ENCODE results near the gene GPR17. TPM values are rescaled to one million over a fixed set of nuclear protein-coding genes. Genes with fewer than 3 reads are reported as not detected.

Gene GPR17
- total and polyA plus RNA-seq, 4 donors: 0.03 to 0.14 (median 0.07) TPM; not detected in 1

GRCh38 chr2:127639111-127639474, 6.9 kb upstream of the GPR17 start:
- Histone ChIP-seq H3K9me3 (ENCODE audit: control insufficient read depth in 4 of 4, low read length in 3 of 4) (no peaks in the 10 kb centered on the region), H3K27ac (ENCODE audit: low read depth in 1 of 2, low read length in 2 of 2) (peak overlapping the region in 1 of 2 donors; percentile 75), H3K4me1 (ENCODE audit: control insufficient read depth in 4 of 4, insufficient read depth in 4 of 4, low read length in 3 of 4) (peaks cover 4 to 25% (median 11%) of the 10 kb centered on the region in 4 donors), H3K36me3 (ENCODE audit: control insufficient read depth in 4 of 4, insufficient read depth in 3 of 4, low read depth in 1 of 4, low read length in 3 of 4) (peaks cover 0 to 6% (median 0%) of the 10 kb centered on the region in 4 donors), H3K4me3 (ENCODE audit: low read depth in 1 of 3, low read length in 3 of 3) (no peak overlapping the region), H3K27me3 (ENCODE audit: control insufficient read depth in 4 of 4, insufficient read depth in 4 of 4, low read length in 3 of 4) (no peaks in the 10 kb centered on the region), H3K9ac (ENCODE audit: low read depth in 1 of 2, low read length in 2 of 2) (no peak overlapping the region)
- DNase-seq (ENCODE audit: low spot score): no peak
- 95% methylated on average over 13 of the region's 13 CpGs for WGBS
- no peak for TF ChIP-seq GABPA (IDR thresholded peaks at IDR 0.05 in 1 of 2, conservative IDR thresholded peaks at IDR 0.05 in 1 of 2)
- TF ChIP-seq RXRA (IDR thresholded peaks at IDR 0.05): no peak
- TF ChIP-seq SP1 (IDR thresholded peaks at IDR 0.05): no peak
- no peak for TF ChIP-seq YY1 (IDR thresholded peaks at IDR 0.05)
- TF ChIP-seq TAF1 (conservative IDR thresholded peaks at IDR 0.05): no peak
- TF ChIP-seq RAD21 (IDR thresholded peaks at IDR 0.05): no peak
- no peak for TF ChIP-seq FOXA1 (IDR thresholded peaks at IDR 0.05)
- TF ChIP-seq MAX (IDR thresholded peaks at IDR 0.05): no peak

GRCh38 chr2:127640082-127641072, 5.6 kb upstream of the GPR17 start:
- no peak overlapping the region for H3K4me3 ChIP-seq (ENCODE audit: low read depth in 1 of 3, low read length in 3 of 3)
- 75% methylated on average over 25 of the region's 25 CpGs for WGBS
- peaks cover 4 to 25% (median 11%) of the 10 kb centered on the region in 4 donors for H3K4me1 ChIP-seq (ENCODE audit: control insufficient read depth in 4 of 4, insufficient read depth in 4 of 4, low read length in 3 of 4)
- H3K9me3 ChIP-seq (ENCODE audit: control insufficient read depth in 4 of 4, low read length in 3 of 4): no peaks in the 10 kb centered on the region
- H3K9ac ChIP-seq (ENCODE audit: low read depth in 1 of 2, low read length in 2 of 2): no peak overlapping the region
- H3K27ac ChIP-seq (ENCODE audit: low read depth in 1 of 2, low read length in 2 of 2): no peak overlapping the region
- H3K36me3 ChIP-seq (ENCODE audit: control insufficient read depth in 4 of 4, insufficient read depth in 3 of 4, low read depth in 1 of 4, low read length in 3 of 4): peaks cover 0 to 6% (median 0%) of the 10 kb centered on the region in 4 donors
- no peaks in the 10 kb centered on the region for H3K27me3 ChIP-seq (ENCODE audit: control insufficient read depth in 4 of 4, insufficient read depth in 4 of 4, low read length in 3 of 4)
- no peak for DNase-seq (ENCODE audit: low spot score)
- no peak for TF ChIP-seq TAF1 (conservative IDR thresholded peaks at IDR 0.05)
- peak; percentile 26 to 39 for TF ChIP-seq RXRA (IDR thresholded peaks at IDR 0.05)
- peak in 1 of 2 donors; percentile 26 for TF ChIP-seq HNF4A (conservative IDR thresholded peaks at IDR 0.05)
- no peak for TF ChIP-seq HNF4G (IDR thresholded peaks at IDR 0.05)

- DNase-seq (ENCODE audit: low spot score): no peak
- H3K9ac ChIP-seq (ENCODE audit: low read depth in 1 of 2, low read length in 2 of 2): no peak overlapping the region
- H3K9me3 ChIP-seq (ENCODE audit: control insufficient read depth in 4 of 4, low read length in 3 of 4): no peaks in the 10 kb centered on the region
- peaks cover 0 to 6% (median 0%) of the 10 kb centered on the region in 4 donors for H3K36me3 ChIP-seq (ENCODE audit: control insufficient read depth in 4 of 4, insufficient read depth in 3 of 4, low read depth in 1 of 4, low read length in 3 of 4)
- no peak overlapping the region for H3K4me3 ChIP-seq (ENCODE audit: low read depth in 1 of 3, low read length in 3 of 3)
- no peaks in the 10 kb centered on the region for H3K27me3 ChIP-seq (ENCODE audit: control insufficient read depth in 4 of 4, insufficient read depth in 4 of 4, low read length in 3 of 4)
- no peak overlapping the region for H3K27ac ChIP-seq (ENCODE audit: low read depth in 1 of 2, low read length in 2 of 2)
- peaks cover 4 to 25% (median 11%) of the 10 kb centered on the region in 4 donors for H3K4me1 ChIP-seq (ENCODE audit: control insufficient read depth in 4 of 4, insufficient read depth in 4 of 4, low read length in 3 of 4)
- TF ChIP-seq EGR1 (IDR thresholded peaks at IDR 0.05; ENCODE audit: low read depth in 2 of 2) (no peak), GABPA (IDR thresholded peaks at IDR 0.05 in 1 of 2, conservative IDR thresholded peaks at IDR 0.05 in 1 of 2) (no peak), HNF4G (IDR thresholded peaks at IDR 0.05) (no peak), FOXA1 (IDR thresholded peaks at IDR 0.05) (no peak), REST (IDR thresholded peaks at IDR 0.05) (no peak)
- 91% methylated on average over 6 of the region's 6 CpGs for WGBS
Measured at GRCh38 chr2:127641133-127641532, 4.8 kb upstream of the GPR17 start.

Measured in liver (tissue), 9 donors.